Measurements from ENCODE around the gene BRD1.

The BRD1 gene

GRCh38 chr22:49753276-49753890, 74.3 kb downstream of the BRD1 start:
- H3K9me3 ChIP-seq = no peaks in the 10 kb centered on the region
- no peaks in the 10 kb centered on the region for H3K4me1 ChIP-seq (ENCODE audit: control insufficient read depth in 1 of 2, insufficient read depth in 1 of 2, low read depth in 1 of 2, low read length in 1 of 2)
- TF ChIP-seq CTCF (IDR thresholded peaks at IDR 0.05) = no peak
- H3K36me3 ChIP-seq = no peaks in the 10 kb centered on the region
- H3K27ac ChIP-seq = no peak overlapping the region
- H3K27me3 ChIP-seq = no peaks in the 10 kb centered on the region
- H3K4me3 ChIP-seq (ENCODE audit: low read depth in 1 of 2, low read length in 1 of 2) = no peak overlapping the region

DNA sequence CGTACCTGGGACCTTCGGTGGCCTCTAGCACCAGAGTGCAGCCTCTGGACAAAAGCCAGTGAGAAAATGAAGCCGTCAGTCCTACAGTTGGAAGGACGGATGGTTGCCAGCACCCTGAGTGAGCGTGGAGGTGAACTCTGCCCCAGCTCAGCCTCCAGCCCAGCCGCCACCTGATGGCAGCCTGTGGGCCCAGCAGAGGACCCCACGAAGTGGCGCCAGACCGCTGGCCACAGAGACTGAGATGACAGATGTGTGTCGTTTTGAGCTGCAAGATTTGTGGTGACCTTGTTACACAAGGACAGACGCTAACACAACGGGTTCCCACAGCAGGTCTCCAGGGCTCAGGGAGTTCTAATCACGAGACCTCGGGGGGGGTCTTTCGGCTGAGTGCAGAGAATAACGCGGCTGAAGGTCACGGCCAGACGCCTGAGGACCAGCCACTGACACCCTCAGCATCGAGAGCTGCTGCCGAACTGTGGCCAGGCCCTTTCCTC, 75.0 kb downstream of the BRD1 start:
- H3K36me3 ChIP-seq = no peaks in the 10 kb centered on the region
- no peak for TF ChIP-seq CTCF (IDR thresholded peaks at IDR 0.05)
- H3K4me3 ChIP-seq (ENCODE audit: low read depth in 1 of 2, low read length in 1 of 2) = no peak overlapping the region
- H3K4me1 ChIP-seq (ENCODE audit: control insufficient read depth in 1 of 2, insufficient read depth in 1 of 2, low read depth in 1 of 2, low read length in 1 of 2) = no peaks in the 10 kb centered on the region
- H3K27me3 ChIP-seq = no peaks in the 10 kb centered on the region
- no peak overlapping the region for H3K27ac ChIP-seq
- H3K9me3 ChIP-seq = peaks cover 1% of the 10 kb centered on the region

DNA sequence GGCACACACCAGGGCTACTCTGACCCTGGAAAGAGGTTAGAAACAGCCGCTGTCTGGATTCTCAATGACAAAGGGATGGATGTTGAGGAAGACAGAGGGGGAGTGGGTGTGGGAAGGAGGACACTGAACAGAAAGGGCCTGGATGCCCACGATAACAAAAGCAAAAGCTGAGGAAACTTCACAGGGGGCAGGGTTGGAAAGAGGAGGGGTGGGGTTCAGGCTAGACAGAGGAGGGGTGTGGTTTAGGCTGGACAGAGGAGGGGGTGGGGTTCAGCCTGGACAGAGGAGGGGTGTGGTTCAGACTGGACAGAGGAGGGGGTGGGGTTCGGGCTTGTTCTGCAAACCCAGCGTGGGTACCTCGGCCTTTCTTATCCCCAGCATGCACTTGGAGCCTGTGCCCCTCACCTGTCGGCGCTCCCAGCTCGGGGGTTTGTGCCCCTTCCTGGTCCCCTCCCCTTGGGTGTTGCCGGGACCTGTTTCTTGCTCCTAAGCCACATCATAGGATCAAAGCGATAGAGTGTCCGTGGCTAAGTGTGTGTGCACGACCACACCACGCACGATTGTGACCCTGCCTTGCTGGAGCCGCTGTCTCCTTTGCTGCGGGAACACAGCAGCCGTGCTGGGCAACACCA, 75.6 kb downstream of the BRD1 start:
- Histone ChIP-seq H3K36me3 (no peaks in the 10 kb centered on the region), H3K4me3 (ENCODE audit: low read depth in 1 of 2, low read length in 1 of 2) (no peak overlapping the region), H3K27me3 (no peaks in the 10 kb centered on the region), H3K9me3 (peaks cover 4% of the 10 kb centered on the region), H3K27ac (no peak overlapping the region), H3K4me1 (ENCODE audit: control insufficient read depth in 1 of 2, insufficient read depth in 1 of 2, low read depth in 1 of 2, low read length in 1 of 2) (no peaks in the 10 kb centered on the region)
- TF ChIP-seq CTCF (IDR thresholded peaks at IDR 0.05) = no peak

DNA sequence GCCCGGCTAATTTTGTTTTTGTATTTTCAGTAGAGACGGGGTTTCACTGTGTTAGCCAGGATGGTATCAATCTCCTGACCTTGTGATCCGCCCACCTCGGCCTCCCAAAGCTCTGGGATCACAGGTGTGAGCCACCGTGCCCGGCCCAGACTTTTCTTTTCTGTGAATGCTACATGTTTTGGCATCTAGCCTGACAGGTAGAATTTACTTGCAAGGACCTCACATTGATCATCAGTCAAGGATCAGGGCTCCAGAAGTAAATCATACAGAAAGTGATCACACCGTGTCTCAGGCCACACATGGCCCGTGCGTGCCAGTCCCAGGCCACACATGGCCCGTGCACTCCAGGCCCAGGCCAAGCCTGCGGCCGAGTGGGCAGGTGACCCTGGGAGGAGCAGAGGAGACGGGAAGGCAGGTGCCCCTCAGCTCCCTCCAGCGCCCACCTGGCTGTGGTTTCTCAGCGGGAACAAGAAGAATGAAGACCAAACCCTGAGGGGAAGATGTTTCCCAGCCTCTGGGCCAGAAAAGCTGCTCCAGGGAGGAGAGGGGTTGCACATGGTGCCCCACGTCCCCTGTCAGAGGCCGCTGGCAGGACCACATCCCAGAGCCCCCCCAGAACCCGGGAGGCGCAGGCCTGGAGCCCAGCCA, 76.2 kb downstream of the BRD1 start:
- Histone ChIP-seq H3K9me3 (peaks cover 4% of the 10 kb centered on the region), H3K4me3 (ENCODE audit: low read depth in 1 of 2, low read length in 1 of 2) (no peak overlapping the region), H3K27me3 (no peaks in the 10 kb centered on the region), H3K36me3 (no peaks in the 10 kb centered on the region), H3K4me1 (ENCODE audit: control insufficient read depth in 1 of 2, insufficient read depth in 1 of 2, low read depth in 1 of 2, low read length in 1 of 2) (no peaks in the 10 kb centered on the region), H3K27ac (no peak overlapping the region)
- TF ChIP-seq CTCF (IDR thresholded peaks at IDR 0.05) = no peak

GRCh38 chr22:49749885-49750510, 77.7 kb downstream of the BRD1 start:
- TF ChIP-seq CTCF (IDR thresholded peaks at IDR 0.05) = no peak
- Histone ChIP-seq H3K4me1 (ENCODE audit: control insufficient read depth in 1 of 2, insufficient read depth in 1 of 2, low read depth in 1 of 2, low read length in 1 of 2) (no peaks in the 10 kb centered on the region), H3K27ac (no peak overlapping the region), H3K27me3 (no peaks in the 10 kb centered on the region), H3K36me3 (no peaks in the 10 kb centered on the region), H3K4me3 (ENCODE audit: low read depth in 1 of 2, low read length in 1 of 2) (no peak overlapping the region), H3K9me3 (peaks cover 4% of the 10 kb centered on the region)
